Measurements from ENCODE around the gene CEP57L1.

GRCh38 chr6:109204511-109204910 is 109.2 kb downstream of the CEP57L1 start:
- no peak for TF ChIP-seq CTCF (IDR thresholded peaks at IDR 0.05)
- no peak for TF ChIP-seq POLR2A (IDR thresholded peaks at IDR 0.05)

Measured in body of pancreas (tissue), 4 donors.